Left hindlimb (tissue), 1 donor: ENCODE results near the gene ANKRD52.
A peak's percentile ranks its signal among the peaks of the same experiment; 100 is the strongest.

Experiments
- DNase-seq: peaks from one replicate; pipeline ENCODE4 v3.0.0-alpha.2; 2018

The ANKRD52 gene

GRCh38 chr12:56236985-56237384, 21.2 kb downstream of the ANKRD52 start:
- no peak for DNase-seq

- DNase-seq: no peak
Measured at GRCh38 chr12:56236091-56236490, 22.1 kb downstream of the ANKRD52 start.

- no peak for DNase-seq
Measured at GRCh38 chr12:56234746-56235436, 23.3 kb downstream of the ANKRD52 start.

- DNase-seq: no peak
Measured at GRCh38 chr12:56231184-56231582, 27.0 kb downstream of the ANKRD52 start.

GRCh38 chr12:56230432-56231183, 27.6 kb downstream of the ANKRD52 start:
- no peak for DNase-seq

- DNase-seq: no peak
Measured at GRCh38 chr12:56229916-56230431, 28.2 kb downstream of the ANKRD52 start, which contains the start of gene SLC39A5. Gene SLC39A5 (plus strand): TSS chr12:56230051. CDS start chr12:56231275, 1,224 bp downstream.

- DNase-seq: no peak
Measured at GRCh38 chr12:56229082-56229481, 29.1 kb downstream of the ANKRD52 start.

GRCh38 chr12:56224954-56225353, 33.2 kb downstream of the ANKRD52 start:
- no peak for DNase-seq

GRCh38 chr12:56224102-56224701, 34.0 kb downstream of the ANKRD52 start, which contains the start of gene NABP2:
Gene NABP2 (plus strand): TSS chr12:56224342. CDS start chr12:56224857, 515 bp downstream.
- peak; percentile 99 for DNase-seq

- DNase-seq: no peak
Measured at GRCh38 chr12:56223571-56224101, 34.5 kb downstream of the ANKRD52 start.

GRCh38 chr12:56222531-56222895, 35.7 kb downstream of the ANKRD52 start:
- DNase-seq: no peak

GRCh38 chr12:56221757-56222530, 36.2 kb downstream of the ANKRD52 start, which contains the start of gene RNF41:
Gene RNF41 (minus strand): TSS chr12:56221922. CDS start chr12:56214047, 7,875 bp downstream.
- DNase-seq: peak; percentile 99

- DNase-seq: peak; percentile 89
Measured at GRCh38 chr12:56221232-56221756, 36.9 kb downstream of the ANKRD52 start.

- no peak for DNase-seq
Measured at GRCh38 chr12:56220611-56221231, 37.5 kb downstream of the ANKRD52 start.

GRCh38 chr12:56219840-56220239, 38.3 kb downstream of the ANKRD52 start:
- no peak for DNase-seq

GRCh38 chr12:56216461-56216860, 41.7 kb downstream of the ANKRD52 start:
- no peak for DNase-seq

GRCh38 chr12:56213878-56214277, 44.3 kb downstream of the ANKRD52 start:
- no peak for DNase-seq

GRCh38 chr12:56212361-56212760, 45.8 kb downstream of the ANKRD52 start:
- no peak for DNase-seq

GRCh38 chr12:56208006-56208405, 50.2 kb downstream of the ANKRD52 start:
- DNase-seq: no peak

- DNase-seq: no peak
Measured at GRCh38 chr12:56206452-56207166, 51.6 kb downstream of the ANKRD52 start.

GRCh38 chr12:56205445-56205844, 52.7 kb downstream of the ANKRD52 start:
- DNase-seq: no peak
